ENCODE data around the gene NSL1.
"Not testable (repeated sequence)": the region's sequence is repeated elsewhere in the genome, so short reads cannot be mapped to it uniquely, and the experiment has no call there.

Gene NSL1

DNA sequence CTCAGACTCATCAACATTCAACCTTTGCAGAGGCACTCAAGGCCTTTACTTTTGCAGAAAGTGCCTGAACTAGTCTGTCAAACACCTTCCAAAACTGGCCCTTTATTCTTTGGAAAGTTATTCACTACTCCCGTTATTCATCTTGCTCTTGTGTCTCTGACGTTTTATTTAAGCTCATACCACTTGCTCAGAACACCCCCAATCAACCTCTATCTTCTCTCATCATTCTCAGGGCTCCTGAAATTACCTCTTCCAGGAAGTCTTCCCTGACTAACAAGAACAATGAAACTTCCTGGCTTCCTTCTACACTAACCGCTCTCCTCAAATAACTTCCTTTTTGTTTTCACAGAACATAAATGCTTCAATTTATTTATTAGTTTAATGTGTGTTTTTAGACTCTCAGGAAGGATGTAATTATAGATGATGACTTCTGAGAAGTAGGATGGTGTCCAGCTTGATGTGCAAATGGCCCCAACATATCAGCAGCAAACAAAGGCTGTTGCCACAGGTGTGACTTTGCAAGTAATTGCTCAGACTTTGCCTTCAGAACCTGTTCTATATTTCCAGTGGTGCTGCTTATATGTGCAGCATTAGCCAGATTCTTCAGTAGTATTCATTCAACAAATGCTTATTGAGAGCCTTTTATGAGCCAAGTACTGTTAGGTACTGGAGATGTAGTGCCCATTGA, 69.2 kb downstream of the NSL1 start:
- H3K27ac ChIP-seq (ENCODE audit: low read depth, low read length) = no peak overlapping the region
- no peak overlapping the region for H3K4me3 ChIP-seq (ENCODE audit: low read depth, low read length)
- no peaks in the 10 kb centered on the region for H3K4me1 ChIP-seq (ENCODE audit: control insufficient read depth, insufficient read depth, low read length)
- no peaks in the 10 kb centered on the region for H3K27me3 ChIP-seq (ENCODE audit: control insufficient read depth, insufficient read depth, low read length)
- peaks cover 3% of the 10 kb centered on the region; the same call in 1 of the 2 replicates for H3K9me3 ChIP-seq (ENCODE audit: control insufficient read depth, insufficient read depth, low read length)
- no peak overlapping the region for H3K9ac ChIP-seq (ENCODE audit: low read depth, low read length)
- 0 out of 2 replicates have a peak, but pooled peaks cover 3% of the 10 kb centered on the region for H3K36me3 ChIP-seq (ENCODE audit: control insufficient read depth, insufficient read depth, low read length)

DNA sequence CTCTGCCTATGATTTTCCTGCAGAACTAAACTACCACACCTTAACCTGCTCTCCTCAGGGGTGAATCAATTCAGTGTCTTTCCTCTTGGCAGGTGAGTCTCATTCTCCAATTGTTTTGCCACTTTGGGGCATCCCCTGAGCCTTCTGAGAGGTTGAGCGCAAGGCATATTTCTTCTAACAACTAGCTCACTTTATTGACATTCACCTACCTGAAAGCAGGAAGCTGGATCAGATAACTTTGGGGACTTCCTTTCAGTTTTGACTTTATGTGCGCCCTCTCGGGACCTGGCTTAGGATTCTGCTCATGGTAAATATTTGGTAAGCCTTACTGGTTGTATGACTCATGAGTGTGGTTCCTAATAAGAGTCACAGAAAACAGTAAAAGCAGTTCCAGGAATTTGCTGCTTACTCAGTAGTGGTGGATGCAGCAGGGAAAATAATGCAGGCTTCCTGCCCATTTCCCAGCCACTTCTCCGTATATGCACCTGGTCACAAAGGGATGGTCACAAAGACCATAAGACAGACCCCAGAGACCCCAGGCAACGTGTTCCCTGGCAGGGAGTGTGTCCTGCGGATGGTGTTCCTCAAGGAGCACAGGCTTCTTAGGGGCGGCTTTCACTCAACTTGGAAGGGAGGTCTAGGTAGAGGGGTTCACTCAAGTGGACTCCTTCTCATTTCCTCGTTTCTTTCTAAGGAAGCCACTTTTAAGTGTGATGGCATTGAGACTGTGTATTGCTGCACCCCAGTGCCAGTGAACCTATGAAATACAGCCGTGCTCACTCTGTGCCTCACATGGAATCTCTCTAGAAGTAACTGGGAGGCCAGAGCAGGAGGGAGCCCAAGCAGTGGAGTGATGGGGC, 70.0 kb downstream of the NSL1 start:
- Histone ChIP-seq H3K9me3 (ENCODE audit: control insufficient read depth, insufficient read depth, low read length) (peaks cover 3% of the 10 kb centered on the region; the same call in 1 of the 2 replicates), H3K27me3 (ENCODE audit: control insufficient read depth, insufficient read depth, low read length) (no peaks in the 10 kb centered on the region), H3K4me1 (ENCODE audit: control insufficient read depth, insufficient read depth, low read length) (no peaks in the 10 kb centered on the region), H3K4me3 (ENCODE audit: low read depth, low read length) (no peak overlapping the region), H3K36me3 (ENCODE audit: control insufficient read depth, insufficient read depth, low read length) (0 out of 2 replicates have a peak, but pooled peaks cover under 1% of the 10 kb centered on the region), H3K27ac (ENCODE audit: low read depth, low read length) (no peak overlapping the region), H3K9ac (ENCODE audit: low read depth, low read length) (no peak overlapping the region)

DNA sequence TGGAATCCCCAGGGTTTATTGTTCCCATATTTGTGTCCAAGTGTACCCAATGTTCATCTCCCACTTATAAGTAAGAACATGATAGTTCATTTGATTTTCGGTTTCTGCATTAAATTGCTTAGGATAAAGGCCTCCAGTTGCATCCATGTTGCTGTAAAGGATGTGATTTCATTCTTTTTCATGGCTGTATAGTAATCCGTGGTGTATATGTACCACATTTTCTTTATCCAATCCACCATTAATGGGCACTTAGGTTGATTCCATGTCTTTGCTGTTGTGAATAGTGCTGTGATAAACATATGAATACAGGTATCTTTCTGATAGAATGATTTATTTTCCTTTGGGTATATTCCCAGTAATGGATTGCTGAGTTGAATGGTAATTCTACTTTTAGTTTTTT, 71.9 kb downstream of the NSL1 start:
- H3K36me3 ChIP-seq (ENCODE audit: control insufficient read depth, insufficient read depth, low read length) = no peaks in the 10 kb centered on the region
- H3K9me3 ChIP-seq (ENCODE audit: control insufficient read depth, insufficient read depth, low read length) = peaks cover 3% of the 10 kb centered on the region; the same call in 1 of the 2 replicates
- H3K4me1 ChIP-seq (ENCODE audit: control insufficient read depth, insufficient read depth, low read length) = no peaks in the 10 kb centered on the region
- H3K27ac ChIP-seq (ENCODE audit: low read depth, low read length) = no peak overlapping the region
- no peak overlapping the region for H3K9ac ChIP-seq (ENCODE audit: low read depth, low read length)
- no peaks in the 10 kb centered on the region for H3K27me3 ChIP-seq (ENCODE audit: control insufficient read depth, insufficient read depth, low read length)
- no peak overlapping the region for H3K4me3 ChIP-seq (ENCODE audit: low read depth, low read length)

DNA sequence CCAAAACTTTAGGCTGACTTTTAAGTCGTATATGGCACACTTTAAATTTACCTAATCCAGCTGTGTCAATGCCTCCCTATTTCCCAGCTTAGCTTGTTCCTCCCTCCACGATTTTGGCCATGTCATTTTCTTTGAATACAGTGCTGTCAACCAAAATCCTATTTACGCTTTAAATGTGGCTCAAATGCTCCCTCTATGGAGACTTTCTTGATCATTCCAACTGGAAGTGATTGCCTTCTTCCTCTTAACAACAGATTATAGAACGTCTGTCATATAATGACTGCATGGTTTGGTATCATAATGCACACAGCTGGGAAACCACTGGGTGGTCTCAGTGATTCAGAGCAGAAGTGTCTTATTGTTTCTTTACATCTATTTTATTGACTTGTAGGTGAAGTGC, 73.1 kb downstream of the NSL1 start:
- no peaks in the 10 kb centered on the region for H3K27me3 ChIP-seq (ENCODE audit: control insufficient read depth, insufficient read depth, low read length)
- no peaks in the 10 kb centered on the region for H3K36me3 ChIP-seq (ENCODE audit: control insufficient read depth, insufficient read depth, low read length)
- H3K9me3 ChIP-seq (ENCODE audit: control insufficient read depth, insufficient read depth, low read length) = peaks cover 2% of the 10 kb centered on the region; the same call in 1 of the 2 replicates
- H3K4me1 ChIP-seq (ENCODE audit: control insufficient read depth, insufficient read depth, low read length) = no peaks in the 10 kb centered on the region
- H3K9ac ChIP-seq (ENCODE audit: low read depth, low read length) = no peak overlapping the region
- no peak overlapping the region for H3K4me3 ChIP-seq (ENCODE audit: low read depth, low read length)
- no peak overlapping the region for H3K27ac ChIP-seq (ENCODE audit: low read depth, low read length)

DNA sequence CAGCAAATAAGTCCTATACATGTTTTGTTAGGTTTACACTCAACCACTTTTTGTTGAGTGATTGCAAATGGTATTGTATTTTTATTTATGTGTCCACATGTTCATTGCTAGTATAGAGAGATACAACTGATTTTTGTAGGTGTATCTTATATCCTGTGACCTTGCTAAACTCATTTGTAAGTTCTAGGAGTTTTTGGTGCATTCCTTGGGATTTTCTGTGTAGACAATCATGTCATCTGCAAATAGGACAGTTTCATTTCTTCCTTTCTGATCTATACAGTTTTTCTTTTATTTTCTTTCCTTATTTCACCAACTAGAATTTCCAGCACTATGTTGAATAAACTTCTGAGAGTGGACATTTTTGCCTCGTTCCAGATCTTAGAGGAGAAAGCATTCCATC, 75.4 kb downstream of the NSL1 start:
- Histone ChIP-seq H3K27ac (ENCODE audit: low read depth, low read length) (no peak overlapping the region), H3K4me1 (ENCODE audit: control insufficient read depth, insufficient read depth, low read length) (no peaks in the 10 kb centered on the region), H3K4me3 (ENCODE audit: low read depth, low read length) (no peak overlapping the region), H3K9me3 (ENCODE audit: control insufficient read depth, insufficient read depth, low read length) (no peaks in the 10 kb centered on the region), H3K9ac (ENCODE audit: low read depth, low read length) (no peak overlapping the region), H3K36me3 (ENCODE audit: control insufficient read depth, insufficient read depth, low read length) (no peaks in the 10 kb centered on the region), H3K27me3 (ENCODE audit: control insufficient read depth, insufficient read depth, low read length) (no peaks in the 10 kb centered on the region)

DNA sequence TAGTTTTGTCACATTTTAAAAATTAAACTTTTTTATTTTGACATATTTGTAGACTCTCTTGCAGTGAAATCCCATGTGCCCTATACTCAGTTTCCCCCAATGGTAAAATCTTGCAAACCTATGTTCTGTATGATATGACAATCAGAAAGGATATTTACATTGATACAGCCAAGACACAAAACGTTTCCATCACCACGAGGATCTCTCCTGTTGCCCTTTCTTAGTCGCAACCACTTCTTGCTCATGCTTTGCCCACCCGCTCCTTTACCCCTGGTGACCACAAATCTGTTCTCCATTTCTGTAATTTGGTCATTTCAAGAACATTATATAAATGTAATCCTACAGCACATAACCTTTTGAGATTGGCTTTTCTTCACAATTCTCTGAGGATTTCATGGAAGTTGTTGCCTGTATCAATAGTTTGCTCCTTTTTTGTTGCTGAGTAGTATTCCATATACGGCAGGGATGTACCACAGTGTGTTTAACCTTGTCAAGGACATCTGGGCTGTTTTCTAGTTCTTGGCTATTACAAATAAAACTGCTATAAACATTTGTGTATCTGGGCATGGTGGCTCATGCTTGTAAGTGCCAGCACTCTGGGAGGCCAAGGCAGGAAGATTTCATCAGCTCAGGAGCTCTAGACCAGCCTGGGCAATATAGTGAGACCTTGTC, 78.0 kb downstream of the NSL1 start:
- Histone ChIP-seq H3K27ac (ENCODE audit: low read depth, low read length) (no peak overlapping the region), H3K4me1 (ENCODE audit: control insufficient read depth, insufficient read depth, low read length) (no peaks in the 10 kb centered on the region)

DNA sequence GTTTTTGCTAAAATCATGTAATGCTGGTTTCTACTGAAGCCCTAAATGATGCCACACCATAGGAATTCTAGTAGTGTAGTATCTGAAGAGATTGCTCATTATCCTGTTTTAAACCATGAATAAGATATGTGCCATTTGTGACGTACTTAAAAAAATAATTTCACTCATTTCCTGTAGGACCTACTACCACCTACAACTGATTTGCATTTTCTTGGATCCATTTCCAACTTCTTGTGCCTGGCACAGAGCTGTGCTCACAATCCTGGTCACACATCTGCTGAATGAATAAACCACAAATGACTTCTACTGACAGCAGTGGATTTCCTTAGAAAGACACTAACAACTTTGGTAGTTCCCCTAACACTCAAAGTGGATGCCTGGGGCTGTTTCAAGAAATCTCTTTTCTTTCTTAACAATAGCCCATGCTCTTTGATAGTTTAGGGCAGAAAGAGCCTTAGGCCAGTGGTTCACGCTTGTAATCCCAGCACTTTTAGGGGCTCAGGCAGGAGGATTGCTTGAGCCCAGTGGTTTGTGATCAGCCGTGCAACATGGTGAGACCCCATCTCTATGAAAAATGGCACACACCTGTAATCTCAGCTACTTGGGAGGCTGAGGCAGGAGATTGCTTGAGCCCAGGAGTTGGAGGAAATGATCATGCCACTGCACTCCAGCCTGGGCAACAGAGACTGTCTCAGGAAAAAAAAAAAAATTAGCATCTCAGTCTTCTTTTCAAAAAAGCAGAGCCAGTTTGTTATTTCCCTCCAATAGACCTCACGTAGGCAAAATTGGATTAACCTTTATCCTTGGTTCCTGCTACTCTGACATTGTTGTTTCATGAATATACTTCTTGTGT, 78.9 kb downstream of the NSL1 start:
- Histone ChIP-seq H3K4me1 (ENCODE audit: control insufficient read depth, insufficient read depth, low read length) (no peaks in the 10 kb centered on the region), H3K9ac (ENCODE audit: low read depth, low read length) (no peak overlapping the region), H3K36me3 (ENCODE audit: control insufficient read depth, insufficient read depth, low read length) (no peaks in the 10 kb centered on the region), H3K9me3 (ENCODE audit: control insufficient read depth, insufficient read depth, low read length) (no peaks in the 10 kb centered on the region), H3K27ac (ENCODE audit: low read depth, low read length) (no peak overlapping the region), H3K4me3 (ENCODE audit: low read depth, low read length) (no peak overlapping the region), H3K27me3 (ENCODE audit: control insufficient read depth, insufficient read depth, low read length) (no peaks in the 10 kb centered on the region)

More for the DNA sequence above, 78.0 kb downstream of the NSL1 start:
- no peaks in the 10 kb centered on the region for H3K27me3 ChIP-seq (ENCODE audit: control insufficient read depth, insufficient read depth, low read length)
- no peak overlapping the region for H3K9ac ChIP-seq (ENCODE audit: low read depth, low read length)
- H3K36me3 ChIP-seq (ENCODE audit: control insufficient read depth, insufficient read depth, low read length) = no peaks in the 10 kb centered on the region
- no peak overlapping the region for H3K4me3 ChIP-seq (ENCODE audit: low read depth, low read length)
- no peaks in the 10 kb centered on the region for H3K9me3 ChIP-seq (ENCODE audit: control insufficient read depth, insufficient read depth, low read length)

DNA sequence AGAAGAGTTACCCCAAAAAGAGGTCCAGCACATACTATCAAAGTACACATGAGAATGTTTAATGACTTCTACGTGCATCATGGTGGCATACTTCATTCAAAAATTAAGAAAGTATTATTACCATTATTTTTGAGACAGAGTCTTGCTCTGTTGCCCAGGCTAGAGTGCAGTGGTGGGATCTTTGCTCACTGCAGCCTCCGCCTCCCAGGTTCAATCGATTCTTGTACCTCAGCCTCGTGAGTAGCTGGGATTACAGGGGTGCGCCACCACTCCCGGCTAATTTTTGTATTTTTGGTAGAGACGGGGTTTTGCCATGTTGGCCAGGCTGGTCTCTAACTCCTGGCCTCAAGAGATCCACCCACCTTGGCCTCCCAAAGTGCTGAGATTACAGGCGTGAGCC, 79.6 kb downstream of the NSL1 start:
- H3K4me1 ChIP-seq (ENCODE audit: control insufficient read depth, insufficient read depth, low read length); H3K4me3 ChIP-seq (ENCODE audit: low read depth, low read length); H3K9me3 ChIP-seq (ENCODE audit: control insufficient read depth, insufficient read depth, low read length); H3K27ac ChIP-seq (ENCODE audit: low read depth, low read length); H3K9ac ChIP-seq (ENCODE audit: low read depth, low read length); H3K36me3 ChIP-seq (ENCODE audit: control insufficient read depth, insufficient read depth, low read length); H3K27me3 ChIP-seq (ENCODE audit: control insufficient read depth, insufficient read depth, low read length): not testable (repeated sequence)

DNA sequence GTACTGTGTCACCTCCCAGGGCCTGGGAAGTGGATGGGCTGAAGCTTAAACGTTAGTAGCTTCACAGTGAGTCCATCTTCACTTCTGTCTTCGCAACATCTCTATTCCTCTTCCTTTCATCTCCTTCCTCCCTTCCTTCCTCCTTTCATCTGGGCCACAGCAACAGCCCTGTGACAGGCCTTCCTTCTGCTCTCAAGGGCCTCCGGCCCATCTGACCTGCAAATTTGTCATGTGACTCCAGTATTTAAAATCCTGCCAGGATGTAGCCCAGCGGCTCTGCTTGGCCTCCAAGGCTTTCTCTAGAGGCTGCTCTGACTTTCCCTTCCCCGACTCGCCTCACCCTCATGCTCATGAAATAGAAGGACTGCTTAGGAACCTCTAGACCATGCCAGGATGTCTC, 81.0 kb downstream of the NSL1 start:
- Histone ChIP-seq H3K9ac (ENCODE audit: low read depth, low read length) (no peak overlapping the region), H3K4me1 (ENCODE audit: control insufficient read depth, insufficient read depth, low read length) (no peaks in the 10 kb centered on the region), H3K4me3 (ENCODE audit: low read depth, low read length) (no peak overlapping the region), H3K36me3 (ENCODE audit: control insufficient read depth, insufficient read depth, low read length) (no peaks in the 10 kb centered on the region), H3K27ac (ENCODE audit: low read depth, low read length) (no peak overlapping the region), H3K9me3 (ENCODE audit: control insufficient read depth, insufficient read depth, low read length) (no peaks in the 10 kb centered on the region), H3K27me3 (ENCODE audit: control insufficient read depth, insufficient read depth, low read length) (no peaks in the 10 kb centered on the region)

DNA sequence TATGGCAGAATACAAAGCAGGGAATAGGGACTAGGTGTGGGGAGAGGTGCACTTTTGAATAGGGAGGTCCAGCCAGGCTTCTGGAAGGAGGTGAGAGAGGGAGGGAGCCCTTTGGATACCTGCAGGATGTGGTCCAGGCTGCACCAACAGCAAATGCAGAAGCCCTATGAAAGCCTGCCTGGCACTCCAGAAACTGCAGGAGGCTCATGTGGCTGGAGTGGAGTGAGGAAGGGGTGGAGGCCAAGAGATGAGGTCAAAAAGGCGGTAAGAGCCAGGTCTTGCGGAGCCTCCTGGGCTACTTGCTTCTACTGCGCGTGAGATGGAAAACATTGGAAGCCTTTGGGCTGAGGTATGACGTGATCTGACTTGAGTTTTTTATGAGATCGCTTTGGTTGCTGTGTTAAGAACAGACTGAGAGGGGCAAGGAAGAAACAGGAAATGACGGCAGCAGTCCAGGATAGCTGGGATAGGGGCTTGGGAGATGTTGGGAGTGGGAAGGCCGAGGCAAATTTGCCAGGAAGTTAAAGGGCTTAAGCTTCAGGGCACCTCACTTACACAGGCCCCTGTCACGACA, 87.5 kb downstream of the NSL1 start:
- H3K27me3 ChIP-seq (ENCODE audit: control insufficient read depth, insufficient read depth, low read length) = peaks cover 51% of the 10 kb centered on the region
- H3K9ac ChIP-seq (ENCODE audit: low read depth, low read length) = no peak overlapping the region

More for the DNA sequence above, 87.5 kb downstream of the NSL1 start:
- 0 out of 2 replicates have a peak, but pooled peaks cover 3% of the 10 kb centered on the region for H3K4me1 ChIP-seq (ENCODE audit: control insufficient read depth, insufficient read depth, low read length)
- H3K4me3 ChIP-seq (ENCODE audit: low read depth, low read length) = no peak overlapping the region
- no peaks in the 10 kb centered on the region for H3K36me3 ChIP-seq (ENCODE audit: control insufficient read depth, insufficient read depth, low read length)
- H3K9me3 ChIP-seq (ENCODE audit: control insufficient read depth, insufficient read depth, low read length) = no peaks in the 10 kb centered on the region
- no peak overlapping the region for H3K27ac ChIP-seq (ENCODE audit: low read depth, low read length)

All from HUES48 (cell line).